Measurements from ENCODE around the gene SKOR2. TPM values are rescaled to one million over a fixed set of nuclear protein-coding genes. Genes with fewer than 3 reads are reported as not detected.

SKOR2 gene
- total and polyA plus RNA-seq, 2 of the 4 experiments (the other 2 are of a cell fraction): not detected

DNA sequence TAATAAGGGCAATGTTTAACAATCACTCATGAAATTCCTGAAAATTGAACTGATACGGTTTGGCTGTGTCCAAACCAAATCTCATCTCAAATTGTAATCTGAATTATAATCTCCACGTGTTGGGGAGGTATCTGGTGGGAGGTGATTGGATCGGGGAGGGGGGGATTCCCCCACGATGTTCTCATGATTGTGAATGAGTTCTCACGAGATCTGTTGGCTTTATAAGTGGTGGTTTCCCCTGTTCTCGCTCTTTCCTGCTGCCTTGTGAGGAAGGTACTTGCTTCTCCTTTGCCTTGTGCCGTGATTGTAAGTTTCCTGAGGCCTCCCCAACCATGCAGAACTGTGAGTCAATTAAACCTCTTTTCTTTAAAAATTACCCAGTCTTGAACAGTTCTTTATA lies 34.0 kb upstream of the SKOR2 start:
- no peak for DNase-seq
- Histone ChIP-seq H3K36me3 (ENCODE audit: control insufficient read depth, insufficient read depth, low read length) (no peaks in the 10 kb centered on the region), H2BK15ac (ENCODE audit: low read depth, low read length) (no peak overlapping the region), H3K9ac (ENCODE audit: low read depth, low read length) (no peak overlapping the region), H4K91ac (ENCODE audit: insufficient read depth, low read depth, low read length) (no peak overlapping the region), H2BK120ac (ENCODE audit: low read depth, low read length) (no peak overlapping the region), H3K9me3 (ENCODE audit: control insufficient read depth, insufficient read depth, low read length) (no peaks in the 10 kb centered on the region), H2BK5ac (ENCODE audit: low read depth, low read length, poor library complexity, severe bottlenecking) (no peak overlapping the region), H3K27ac (ENCODE audit: insufficient read depth, low read length) (no peak overlapping the region), H4K8ac (ENCODE audit: low read depth in 2 of 2, low read length in 2 of 2) (no peak overlapping the region), H4K5ac (ENCODE audit: low read depth, low read length) (no peak overlapping the region), H2BK20ac (ENCODE audit: low read depth, low read length) (no peak overlapping the region), H3K18ac (ENCODE audit: low read depth, low read length) (no peak overlapping the region), H3K27me3 (ENCODE audit: control insufficient read depth, insufficient read depth, low read length) (no peaks in the 10 kb centered on the region), H3K4me2 (ENCODE audit: low read depth, low read length) (no peak overlapping the region), H4K20me1 (ENCODE audit: insufficient read depth, low read length) (no peaks in the 10 kb centered on the region), H2AFZ (replicated peaks; ENCODE audit: low read length, poor library complexity) (no peak overlapping the region), H3K9me1 (ENCODE audit: insufficient read depth, low read length) (no peaks in the 10 kb centered on the region), H3K23ac (ENCODE audit: low read depth, low read length) (no peak overlapping the region), H3K4me1 (ENCODE audit: control insufficient read depth, insufficient read depth, low read length) (no peaks in the 10 kb centered on the region), H3K14ac (replicated peaks; ENCODE audit: low read depth, low read length) (no peak overlapping the region), H3K4me3 (ENCODE audit: insufficient read depth, low read depth, low read length) (no peak overlapping the region), H3K79me1 (ENCODE audit: low read depth in 1 of 2, low read length in 2 of 2) (no peaks in the 10 kb centered on the region), H2AK5ac (ENCODE audit: low read depth, low read length) (no peak overlapping the region), H2AK9ac (replicated peaks; ENCODE audit: low read depth, low read length, poor library complexity) (no peak overlapping the region), H3K4ac (ENCODE audit: low read depth, low read length) (no peak overlapping the region), H3K56ac (ENCODE audit: extremely low read depth, insufficient read depth, low read length) (no peak overlapping the region)
- ChIA-PET CTCF (no interaction called here), POLR2A (ENCODE audit: unreplicated experiment) (no interaction called here)
- dilution Hi-C loops (cut with HindIII; ENCODE audit: low sequenced_read_pairs, unreplicated experiment): no loop called here
- in situ Hi-C loops (cut with MboI; ENCODE audit: low sequenced_read_pairs): no loop called here
- intact Hi-C loops (cut with micrococcal nuclease): no loop called here
- ATAC-seq (ENCODE audit: low read depth): no peak
- no peak for TF ChIP-seq CEBPB (IDR thresholded peaks at IDR 0.05; ENCODE audit: low read depth, low read length)
- no peak for TF ChIP-seq POLR2A (IDR thresholded peaks at IDR 0.05; ENCODE audit: low read depth, low read length)
- TF ChIP-seq, protein P1, sequence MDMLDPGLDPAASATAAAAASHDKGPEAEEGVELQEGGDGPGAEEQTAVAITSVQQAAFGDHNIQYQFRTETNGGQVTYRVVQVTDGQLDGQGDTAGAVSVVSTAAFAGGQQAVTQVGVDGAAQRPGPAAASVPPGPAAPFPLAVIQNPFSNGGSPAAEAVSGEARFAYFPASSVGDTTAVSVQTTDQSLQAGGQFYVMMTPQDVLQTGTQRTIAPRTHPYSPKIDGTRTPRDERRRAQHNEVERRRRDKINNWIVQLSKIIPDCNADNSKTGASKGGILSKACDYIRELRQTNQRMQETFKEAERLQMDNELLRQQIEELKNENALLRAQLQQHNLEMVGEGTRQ (IDR thresholded peaks at IDR 0.05; ENCODE audit: low read depth, low read length): no peak
- TF ChIP-seq MXI1 (IDR thresholded peaks at IDR 0.05; ENCODE audit: borderline replicate concordance, low read depth, low read length): no peak
- TF ChIP-seq CHD1 (IDR thresholded peaks at IDR 0.05; ENCODE audit: low read depth, low read length): no peak
- TF ChIP-seq RAD21 (IDR thresholded peaks at IDR 0.05; ENCODE audit: low read length): no peak
- no peak for TF ChIP-seq BHLHE40 (IDR thresholded peaks at IDR 0.05; ENCODE audit: low read depth, low read length)
- TF ChIP-seq, protein P2, sequence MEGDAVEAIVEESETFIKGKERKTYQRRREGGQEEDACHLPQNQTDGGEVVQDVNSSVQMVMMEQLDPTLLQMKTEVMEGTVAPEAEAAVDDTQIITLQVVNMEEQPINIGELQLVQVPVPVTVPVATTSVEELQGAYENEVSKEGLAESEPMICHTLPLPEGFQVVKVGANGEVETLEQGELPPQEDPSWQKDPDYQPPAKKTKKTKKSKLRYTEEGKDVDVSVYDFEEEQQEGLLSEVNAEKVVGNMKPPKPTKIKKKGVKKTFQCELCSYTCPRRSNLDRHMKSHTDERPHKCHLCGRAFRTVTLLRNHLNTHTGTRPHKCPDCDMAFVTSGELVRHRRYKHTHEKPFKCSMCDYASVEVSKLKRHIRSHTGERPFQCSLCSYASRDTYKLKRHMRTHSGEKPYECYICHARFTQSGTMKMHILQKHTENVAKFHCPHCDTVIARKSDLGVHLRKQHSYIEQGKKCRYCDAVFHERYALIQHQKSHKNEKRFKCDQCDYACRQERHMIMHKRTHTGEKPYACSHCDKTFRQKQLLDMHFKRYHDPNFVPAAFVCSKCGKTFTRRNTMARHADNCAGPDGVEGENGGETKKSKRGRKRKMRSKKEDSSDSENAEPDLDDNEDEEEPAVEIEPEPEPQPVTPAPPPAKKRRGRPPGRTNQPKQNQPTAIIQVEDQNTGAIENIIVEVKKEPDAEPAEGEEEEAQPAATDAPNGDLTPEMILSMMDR (conservative IDR thresholded peaks at IDR 0.05; ENCODE audit: low read depth, low read length): no peak
- TF ChIP-seq, protein P3, sequence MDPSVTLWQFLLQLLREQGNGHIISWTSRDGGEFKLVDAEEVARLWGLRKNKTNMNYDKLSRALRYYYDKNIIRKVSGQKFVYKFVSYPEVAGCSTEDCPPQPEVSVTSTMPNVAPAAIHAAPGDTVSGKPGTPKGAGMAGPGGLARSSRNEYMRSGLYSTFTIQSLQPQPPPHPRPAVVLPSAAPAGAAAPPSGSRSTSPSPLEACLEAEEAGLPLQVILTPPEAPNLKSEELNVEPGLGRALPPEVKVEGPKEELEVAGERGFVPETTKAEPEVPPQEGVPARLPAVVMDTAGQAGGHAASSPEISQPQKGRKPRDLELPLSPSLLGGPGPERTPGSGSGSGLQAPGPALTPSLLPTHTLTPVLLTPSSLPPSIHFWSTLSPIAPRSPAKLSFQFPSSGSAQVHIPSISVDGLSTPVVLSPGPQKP (IDR thresholded peaks at IDR 0.05; ENCODE audit: borderline replicate concordance, low read depth, low read length): no peak
- TF ChIP-seq SMC3 (IDR thresholded peaks at IDR 0.05; ENCODE audit: low read depth, low read length): no peak
- TF ChIP-seq FOS (IDR thresholded peaks at IDR 0.05; ENCODE audit: low read depth, low read length): no peak
- TF ChIP-seq MAZ (IDR thresholded peaks at IDR 0.05; ENCODE audit: borderline replicate concordance, low read depth, low read length): no peak
- TF ChIP-seq NFE2L2 (IDR thresholded peaks at IDR 0.05; ENCODE audit: low read depth, low read length): no peak
- TF ChIP-seq MAFK (IDR thresholded peaks at IDR 0.05; ENCODE audit: low read depth, low read length): no peak
- no peak for TF ChIP-seq RFX5 (IDR thresholded peaks at IDR 0.05; ENCODE audit: low read depth, low read length)
- no CpG with 5 or more reads among the region's 7 CpGs for WGBS, 2 experiments (ENCODE audit: extremely low coverage in 2 of 2, insufficient read length in 1 of 2)
- no TSS peak for BruUV-seq (replicated peaks)

All from IMR-90 (cell line).